ENCODE results near the gene IGSF8.
"Not testable (repeated sequence)": the region's sequence is repeated elsewhere in the genome, so short reads cannot be mapped to it uniquely, and the experiment has no call there.

The IGSF8 gene

DNA sequence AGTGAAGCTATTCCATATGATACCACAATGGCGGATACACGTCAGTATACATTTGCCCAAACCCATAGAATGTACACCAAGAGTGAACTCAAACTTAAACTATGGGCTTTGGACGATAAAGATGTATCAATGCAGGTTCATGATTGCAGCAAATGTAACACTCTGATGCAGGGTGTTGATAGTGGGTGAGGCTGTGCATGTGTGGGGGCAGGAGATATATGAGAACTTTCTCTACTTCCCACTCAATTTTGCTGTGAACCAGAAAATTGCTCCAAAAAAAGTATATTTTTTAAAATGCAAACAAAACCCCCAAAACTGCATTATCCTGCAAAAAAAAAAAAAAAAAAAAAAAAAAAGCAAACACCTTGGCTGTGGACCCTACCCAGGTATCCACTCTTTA, 20.5 kb upstream of the IGSF8 start:
- no peak for DNase-seq (ENCODE audit: insufficient read length, low spot score)
- TF ChIP-seq POLR2A (IDR thresholded peaks at IDR 0.05; ENCODE audit: low read depth, low read length), result no peak
- FAIRE-seq, result no peak

DNA sequence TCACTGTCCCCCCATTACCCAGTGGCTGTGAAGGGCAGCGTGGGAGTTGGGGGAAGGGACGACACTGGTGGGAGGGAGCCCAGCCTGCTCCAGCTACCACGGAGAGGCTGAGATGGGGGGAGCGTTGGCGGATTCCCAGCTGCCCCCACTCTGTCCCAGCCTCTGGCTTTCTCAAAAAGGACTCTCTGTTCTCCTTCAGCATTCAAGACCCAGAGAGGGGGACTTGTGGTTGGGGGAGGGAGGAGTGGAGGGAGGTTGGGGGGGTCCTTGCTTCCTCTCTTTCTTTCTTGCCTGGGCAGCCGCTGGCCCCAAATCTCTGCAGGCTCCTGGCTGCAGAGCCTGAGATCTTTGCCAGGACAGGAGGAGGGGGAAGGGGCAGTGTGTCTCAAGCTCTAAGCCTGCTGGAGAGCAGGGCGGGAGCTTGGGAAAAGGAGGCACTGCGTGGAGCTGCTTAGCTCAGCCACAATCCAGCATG, 19.3 kb upstream of the IGSF8 start:
- no peak for FAIRE-seq
- no peak for TF ChIP-seq POLR2A (IDR thresholded peaks at IDR 0.05; ENCODE audit: low read depth, low read length)
- DNase-seq (ENCODE audit: insufficient read length, low spot score), result no peak

DNA sequence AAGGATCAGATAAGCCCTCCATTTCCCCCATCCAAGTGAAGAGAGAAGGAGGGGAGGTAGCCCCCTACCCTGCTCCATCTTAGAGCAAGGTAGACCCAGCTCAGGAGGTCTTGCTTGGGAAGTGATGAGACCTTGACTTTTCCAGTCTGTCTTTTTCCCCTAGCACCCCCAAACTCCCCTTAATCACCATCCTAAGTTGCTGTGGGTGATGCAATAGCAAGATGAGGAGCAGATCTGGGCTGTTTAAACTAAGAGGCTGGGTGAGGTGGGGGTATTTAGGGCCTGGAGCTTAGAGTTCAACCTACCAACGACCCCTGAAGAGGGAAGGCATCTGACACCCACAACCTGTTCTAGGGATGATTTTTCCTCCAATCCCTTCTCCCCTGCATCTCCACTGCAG, 18.9 kb upstream of the IGSF8 start:
- no peak for DNase-seq (ENCODE audit: insufficient read length, low spot score)
- no peak for TF ChIP-seq POLR2A (IDR thresholded peaks at IDR 0.05; ENCODE audit: low read depth, low read length)
- no peak for FAIRE-seq

DNA sequence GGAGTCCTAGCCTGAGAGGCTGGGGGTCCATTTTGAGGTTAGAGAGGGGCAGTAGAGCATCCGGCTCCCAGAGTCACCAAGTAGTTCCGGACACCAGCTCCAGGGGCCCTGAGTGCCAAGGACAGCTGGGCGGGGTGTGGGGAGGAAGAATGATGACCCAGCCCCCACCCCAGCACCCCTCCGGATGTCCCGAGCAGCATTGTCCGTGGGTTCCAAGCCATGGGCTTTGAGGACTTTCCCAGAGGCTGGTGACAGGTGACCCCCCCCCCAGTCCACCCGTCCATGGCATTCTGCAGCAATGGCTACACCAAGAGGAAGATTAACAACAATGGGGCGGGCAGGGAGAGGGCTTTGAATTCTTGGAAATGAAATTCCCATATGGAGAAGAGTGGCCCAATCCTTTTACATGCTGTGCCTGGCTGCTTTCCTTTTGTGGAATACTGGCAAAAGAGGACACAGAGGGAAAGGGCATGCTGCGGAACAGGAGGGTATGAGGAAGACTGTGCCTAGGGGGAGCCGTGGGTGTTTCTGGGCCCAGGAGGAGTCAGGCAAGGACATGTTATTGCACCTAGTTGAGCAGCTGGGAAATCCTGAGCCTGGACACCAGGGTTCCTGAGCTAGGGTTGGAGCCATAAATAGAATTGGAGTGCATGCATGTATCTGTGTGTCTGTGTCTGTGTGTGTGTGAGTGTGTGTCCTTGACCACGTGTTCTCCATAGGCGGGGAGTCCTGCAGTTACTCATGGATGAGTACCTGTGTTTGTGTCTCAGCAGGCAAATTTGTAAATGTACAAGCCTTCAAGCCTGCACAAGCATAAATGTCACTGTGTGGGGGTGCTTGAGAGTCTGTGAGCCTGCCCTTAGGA, 18.1 kb upstream of the IGSF8 start:
- FAIRE-seq (no peak), DNase-seq (ENCODE audit: insufficient read length, low spot score) (no peak)
- no peak for TF ChIP-seq POLR2A (IDR thresholded peaks at IDR 0.05; ENCODE audit: low read depth, low read length)

DNA sequence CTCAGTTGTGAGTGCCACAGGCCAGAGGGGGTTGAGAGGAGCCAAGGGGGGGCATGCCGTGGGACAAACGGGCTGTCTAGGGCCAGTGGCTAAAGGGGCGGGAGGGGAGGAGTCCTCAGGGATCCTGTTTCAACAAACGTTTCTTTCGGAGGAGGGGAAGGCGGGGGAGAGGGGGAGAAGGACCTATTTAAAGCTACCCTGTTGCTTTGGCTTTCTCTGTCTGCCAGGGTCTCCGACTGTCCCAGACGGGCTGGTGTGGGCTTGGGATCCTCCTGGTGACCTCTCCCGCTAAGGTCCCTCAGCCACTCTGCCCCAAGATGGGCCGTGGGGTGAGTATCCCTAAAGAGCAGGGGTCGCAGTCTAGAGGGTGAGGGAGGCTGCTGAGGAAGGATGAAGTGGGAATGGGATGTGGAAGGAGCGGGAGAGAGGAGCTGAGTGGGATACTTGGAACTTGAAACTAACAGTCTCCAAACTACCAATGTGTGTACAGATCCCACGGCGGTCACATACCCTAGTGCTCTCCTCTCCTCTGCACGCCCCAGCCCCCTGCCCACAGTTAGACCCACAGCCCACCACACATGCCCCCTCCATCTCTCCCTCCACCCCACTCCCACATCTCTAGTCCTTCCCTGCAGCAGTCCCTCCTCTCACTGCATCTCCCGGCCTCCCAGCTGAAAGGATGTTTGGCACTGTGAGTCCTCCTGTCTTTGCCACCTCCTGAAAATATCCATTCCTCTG, 17.3 kb upstream of the IGSF8 start, which contains the start of gene ATP1A2:
Gene ATP1A2 (plus strand): TSS at position 215 of the 738 bp plus-strand sequence. CDS start 103 bp downstream, at position 318.
- FAIRE-seq (no peak), DNase-seq (ENCODE audit: insufficient read length, low spot score) (no peak)
- no peak for TF ChIP-seq POLR2A (IDR thresholded peaks at IDR 0.05; ENCODE audit: low read depth, low read length)

DNA sequence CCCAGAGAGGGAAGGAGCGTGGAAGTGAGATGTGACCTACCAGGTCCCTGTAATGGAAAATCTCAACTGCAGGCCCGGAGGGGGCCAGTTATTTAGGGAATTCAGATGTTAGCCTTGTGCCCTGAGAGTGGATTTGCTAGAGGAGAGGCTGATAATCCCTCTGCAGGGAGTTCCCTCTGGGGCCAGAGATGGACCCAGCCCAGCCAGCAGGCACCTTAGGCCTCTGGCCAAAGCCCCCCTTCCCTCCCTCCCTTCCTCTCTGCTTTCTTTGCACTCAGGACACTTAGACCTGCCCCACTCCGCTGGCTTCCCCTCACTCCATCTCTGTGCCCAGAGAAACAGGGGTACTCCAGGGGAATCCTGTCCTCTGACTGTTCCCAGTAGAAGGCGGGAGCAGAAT, 15.7 kb upstream of the IGSF8 start:
- TF ChIP-seq POLR2A (IDR thresholded peaks at IDR 0.05; ENCODE audit: low read depth, low read length), result no peak
- no peak for DNase-seq (ENCODE audit: insufficient read length, low spot score)
- FAIRE-seq, result no peak

DNA sequence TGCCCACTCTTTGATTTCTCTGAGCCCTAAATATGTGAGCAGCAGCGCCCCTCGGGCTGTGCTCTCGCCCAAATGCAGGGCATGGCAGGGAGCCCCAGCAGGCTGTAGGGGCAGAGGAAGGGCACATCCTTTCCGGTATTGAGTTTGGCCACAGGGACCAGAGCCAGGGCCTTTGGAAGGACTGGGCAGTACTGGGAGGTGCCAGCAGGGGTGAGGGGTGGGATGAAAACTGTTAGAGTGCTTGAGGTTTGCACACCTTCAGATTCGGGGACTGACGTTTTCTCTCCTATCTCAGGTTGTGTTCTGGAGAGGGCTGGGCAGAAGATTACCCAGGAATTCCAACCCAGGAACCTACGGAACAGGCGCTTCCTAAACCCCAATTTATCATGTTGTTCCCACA, 15.0 kb upstream of the IGSF8 start:
- no peak for DNase-seq (ENCODE audit: insufficient read length, low spot score)
- FAIRE-seq, result no peak
- no peak for TF ChIP-seq POLR2A (IDR thresholded peaks at IDR 0.05; ENCODE audit: low read depth, low read length)

DNA sequence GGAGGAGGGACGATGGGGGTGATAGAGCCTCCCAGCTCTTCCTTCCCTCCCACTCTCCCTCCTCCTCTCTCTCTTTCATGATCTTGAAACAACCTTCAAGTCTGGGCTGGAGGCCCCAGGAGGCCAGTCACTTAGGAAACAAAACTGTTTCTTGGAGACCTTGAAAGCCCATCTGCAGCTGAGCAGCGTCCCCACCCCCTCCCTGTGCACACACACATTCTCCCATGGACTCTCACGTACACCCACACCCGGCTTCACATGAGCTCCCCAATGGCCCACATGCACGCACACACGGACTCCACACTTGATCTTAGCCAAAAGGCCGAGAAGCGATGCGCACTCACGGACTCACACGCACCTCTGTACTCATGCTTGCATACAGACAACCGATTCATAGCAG, 13.9 kb upstream of the IGSF8 start:
- DNase-seq (ENCODE audit: insufficient read length, low spot score) (no peak), FAIRE-seq (no peak)
- TF ChIP-seq POLR2A (IDR thresholded peaks at IDR 0.05; ENCODE audit: low read depth, low read length), result no peak

DNA sequence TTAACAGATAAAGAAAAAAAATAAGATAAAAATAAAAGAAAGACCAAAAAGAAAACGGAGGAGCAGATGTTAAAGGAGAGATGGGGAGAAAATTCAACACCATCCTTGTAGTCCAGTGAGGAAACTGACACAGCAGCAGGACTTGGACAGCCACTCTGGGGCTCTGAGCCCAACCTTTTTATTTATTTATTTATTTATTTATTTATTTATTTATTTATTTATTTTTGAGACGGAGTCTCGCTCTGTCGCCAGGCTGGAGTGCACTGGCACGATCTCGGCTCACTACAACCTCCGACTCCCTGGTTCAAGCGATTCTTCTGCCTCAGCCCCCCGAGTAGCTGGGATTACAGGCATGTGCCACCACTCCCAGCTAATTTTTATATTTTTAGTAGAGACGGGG, 13.0 kb upstream of the IGSF8 start:
- not testable (repeated sequence) for FAIRE-seq; DNase-seq (ENCODE audit: insufficient read length, low spot score)

DNA sequence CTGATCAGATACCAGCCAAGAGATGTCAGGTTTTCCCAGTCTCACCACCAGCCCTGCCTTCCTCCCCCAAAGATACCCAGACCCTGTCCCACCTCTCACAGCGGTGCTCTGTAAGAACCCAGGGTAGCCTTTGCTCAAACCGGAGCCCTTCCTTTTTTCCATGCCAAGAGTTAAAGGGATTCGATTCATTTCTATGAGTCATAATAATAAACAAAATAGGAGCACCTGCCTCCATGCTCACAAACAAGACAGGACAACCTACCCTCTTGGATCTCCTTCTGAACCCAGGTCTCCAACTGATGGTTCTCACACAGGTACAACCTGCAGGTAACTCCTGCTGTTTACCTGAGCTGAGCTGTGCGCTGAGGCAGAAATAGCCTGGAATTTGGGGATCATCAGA, 11.3 kb upstream of the IGSF8 start:
- no peak for TF ChIP-seq POLR2A (IDR thresholded peaks at IDR 0.05; ENCODE audit: low read depth, low read length)
- no peak for DNase-seq (ENCODE audit: insufficient read length, low spot score)
- no peak for FAIRE-seq

DNA sequence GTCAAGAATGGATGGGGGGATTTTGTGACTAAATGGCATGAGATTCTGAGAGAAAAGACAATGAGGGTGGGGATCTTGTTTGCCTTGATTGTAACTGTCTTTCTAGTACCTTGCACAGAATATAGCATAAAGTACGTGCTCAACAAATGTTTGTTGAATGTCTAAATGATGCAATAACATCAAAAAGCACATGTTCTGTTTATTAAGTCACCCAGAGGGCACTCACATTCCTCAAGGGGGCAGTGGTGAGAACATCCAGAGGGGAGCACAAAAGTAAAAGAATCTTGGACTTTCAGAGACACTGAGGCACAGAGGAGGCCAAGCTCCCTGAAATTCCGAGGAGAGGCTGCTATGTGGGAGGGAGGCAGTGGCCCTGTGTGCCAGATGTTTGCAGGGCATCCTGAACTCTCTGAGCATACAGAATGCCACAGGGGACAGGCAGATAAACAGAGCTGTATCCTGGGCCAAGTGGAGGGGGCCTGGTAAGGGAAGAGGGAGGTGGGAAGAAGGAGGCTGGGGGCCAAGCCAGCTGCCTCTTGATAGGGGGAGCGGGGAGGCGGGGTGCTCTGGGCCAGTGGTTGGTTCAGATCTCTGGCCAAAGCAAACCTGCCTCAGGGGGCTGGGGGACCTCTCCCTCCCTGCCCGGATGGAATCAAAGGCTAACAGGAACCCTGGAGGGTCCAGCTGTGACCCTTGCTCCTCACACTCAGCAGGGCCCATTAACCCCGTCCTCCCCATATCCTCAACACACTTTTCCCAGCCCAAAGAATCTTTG, 10.7 kb upstream of the IGSF8 start:
- DNase-seq (ENCODE audit: insufficient read length, low spot score) (peak; percentile 62), FAIRE-seq (no peak)
- no peak for TF ChIP-seq POLR2A (IDR thresholded peaks at IDR 0.05; ENCODE audit: low read depth, low read length)

DNA sequence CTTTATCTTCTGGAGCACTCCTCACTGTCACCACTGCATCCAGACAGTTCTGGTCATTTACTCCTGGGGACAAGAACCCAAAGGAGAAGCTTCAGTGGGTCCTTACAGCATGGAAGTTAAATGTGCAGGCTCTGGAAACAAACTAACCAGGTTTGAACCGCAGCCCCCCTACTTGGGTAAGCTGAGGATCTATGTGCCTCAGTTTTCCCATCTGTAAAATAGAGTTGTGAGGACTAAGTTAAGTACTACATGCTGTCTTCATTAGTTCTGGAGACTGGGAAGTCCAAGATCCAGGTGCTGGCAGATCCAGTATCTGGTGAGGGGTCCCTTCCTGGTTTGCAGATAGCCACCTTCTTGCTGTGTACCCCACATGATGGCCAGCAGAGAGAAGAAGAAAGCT, 9.1 kb upstream of the IGSF8 start:
- no peak for TF ChIP-seq POLR2A (IDR thresholded peaks at IDR 0.05; ENCODE audit: low read depth, low read length)
- DNase-seq (ENCODE audit: insufficient read length, low spot score) (no peak), FAIRE-seq (no peak)

DNA sequence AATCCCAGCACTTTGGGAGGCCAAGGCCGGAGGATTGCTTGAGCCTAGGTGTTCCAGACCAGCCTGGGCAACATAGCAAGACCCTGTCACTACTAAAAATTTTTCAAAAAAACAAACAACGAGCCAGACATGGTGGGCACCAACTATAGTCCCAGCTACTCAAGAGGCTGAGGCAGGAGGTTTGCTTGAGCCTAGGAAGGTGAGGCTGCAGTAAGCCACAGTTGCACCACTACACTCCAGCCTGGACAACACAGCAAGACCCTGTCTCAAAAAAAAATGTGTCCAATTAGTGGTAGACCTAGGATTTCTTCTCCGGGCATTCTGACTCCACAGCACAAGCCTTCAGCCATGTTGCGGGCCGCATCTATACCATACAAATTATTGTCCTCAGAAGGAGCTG, 6.7 kb upstream of the IGSF8 start:
- TF ChIP-seq POLR2A (IDR thresholded peaks at IDR 0.05; ENCODE audit: low read depth, low read length), result no peak
- DNase-seq (ENCODE audit: insufficient read length, low spot score) (no peak), FAIRE-seq (no peak)

DNA sequence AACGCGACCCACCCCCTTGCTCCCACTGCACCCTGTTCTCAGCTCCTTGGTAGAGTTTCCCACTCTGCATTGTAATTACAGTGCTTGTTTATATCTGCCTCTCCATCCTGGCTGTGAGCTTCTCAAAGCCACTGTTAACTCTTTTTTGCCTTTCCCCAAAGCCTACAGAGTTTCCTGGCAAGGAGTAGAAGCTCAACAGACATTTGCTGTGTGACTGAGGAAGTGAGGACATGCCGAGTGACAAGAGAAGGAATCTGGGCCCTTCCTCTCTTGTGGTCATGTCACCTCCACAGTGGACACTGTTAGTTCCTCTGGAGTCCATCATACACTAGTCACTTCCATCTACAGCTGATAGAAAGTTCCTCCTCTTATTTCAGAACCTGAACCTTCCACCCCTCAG, 6.1 kb upstream of the IGSF8 start:
- FAIRE-seq (no peak), DNase-seq (ENCODE audit: insufficient read length, low spot score) (no peak)
- TF ChIP-seq POLR2A (IDR thresholded peaks at IDR 0.05; ENCODE audit: low read depth, low read length), result no peak

All from H54 (cell line).